ENCODE data around the gene SLC39A12. TPM values are rescaled to one million over a fixed set of nuclear protein-coding genes. Genes with fewer than 3 reads are reported as not detected.

The SLC39A12 gene
- total RNA-seq, 2 experiments from 2014 or later, result not detected

- H3K4me1 Mint-ChIP-seq, result no peaks in the 10 kb centered on the region
- ATAC-seq (no peak), DNase-seq (no peak)
- peaks cover 3% of the 10 kb centered on the region for H3K9me3 Mint-ChIP-seq (ENCODE audit: low read depth)
- H3K4me3 Mint-ChIP-seq, result no peak overlapping the region
- H3K27me3 Mint-ChIP-seq, result no peaks in the 10 kb centered on the region
- CTCF ChIA-PET, result no interaction called here
- no peak overlapping the region for H3K27ac Mint-ChIP-seq
- no peaks in the 10 kb centered on the region for H3K36me3 Mint-ChIP-seq
Observed at GRCh38 chr10:18044976-18045720, 93.4 kb downstream of the SLC39A12 start.

- no peaks in the 10 kb centered on the region for H3K27me3 Mint-ChIP-seq
- ATAC-seq (no peak), DNase-seq (no peak)
- no peak overlapping the region for H3K27ac Mint-ChIP-seq
- H3K4me3 Mint-ChIP-seq, result no peak overlapping the region
- H3K9me3 Mint-ChIP-seq (ENCODE audit: low read depth), result peaks cover 4% of the 10 kb centered on the region
- H3K36me3 Mint-ChIP-seq, result no peaks in the 10 kb centered on the region
- H3K4me1 Mint-ChIP-seq, result no peaks in the 10 kb centered on the region
- CTCF ChIA-PET, result no interaction called here
Observed at GRCh38 chr10:18056583-18056982, 104.9 kb downstream of the SLC39A12 start.

- Mint-ChIP-seq H3K4me3 (no peak overlapping the region), H3K36me3 (no peaks in the 10 kb centered on the region), H3K27me3 (no peaks in the 10 kb centered on the region), H3K9me3 (ENCODE audit: low read depth) (peaks cover 4% of the 10 kb centered on the region), H3K27ac (no peak overlapping the region), H3K4me1 (no peaks in the 10 kb centered on the region)
- DNase-seq, result no peak
- CTCF ChIA-PET, result no interaction called here
- no peak for ATAC-seq
Observed at GRCh38 chr10:18059826-18060559, 108.3 kb downstream of the SLC39A12 start.

GRCh38 chr10:18066947-18067346, 115.2 kb downstream of the SLC39A12 start:
- DNase-seq (no peak), ATAC-seq (no peak)
- peaks cover 2% of the 10 kb centered on the region for H3K9me3 Mint-ChIP-seq (ENCODE audit: low read depth)
- no peak overlapping the region for H3K4me3 Mint-ChIP-seq
- no peaks in the 10 kb centered on the region for H3K4me1 Mint-ChIP-seq
- CTCF ChIA-PET, result no interaction called here
- H3K27ac Mint-ChIP-seq, result no peak overlapping the region
- H3K36me3 Mint-ChIP-seq, result no peaks in the 10 kb centered on the region
- H3K27me3 Mint-ChIP-seq, result no peaks in the 10 kb centered on the region

GRCh38 chr10:18068401-18068800, 116.7 kb downstream of the SLC39A12 start:
- Mint-ChIP-seq H3K27ac (no peak overlapping the region), H3K4me3 (no peak overlapping the region), H3K36me3 (no peaks in the 10 kb centered on the region), H3K9me3 (ENCODE audit: low read depth) (peaks cover 2% of the 10 kb centered on the region), H3K27me3 (no peaks in the 10 kb centered on the region), H3K4me1 (no peaks in the 10 kb centered on the region)
- ATAC-seq, result no peak
- no peak for DNase-seq
- CTCF ChIA-PET, result no interaction called here

- Mint-ChIP-seq H3K9me3 (ENCODE audit: low read depth) (peaks cover 2% of the 10 kb centered on the region), H3K4me1 (no peaks in the 10 kb centered on the region), H3K27me3 (no peaks in the 10 kb centered on the region), H3K27ac (no peak overlapping the region), H3K4me3 (no peak overlapping the region), H3K36me3 (no peaks in the 10 kb centered on the region)
- ATAC-seq (no peak), DNase-seq (no peak)
- CTCF ChIA-PET, result no interaction called here
Observed at GRCh38 chr10:18071591-18071990, 119.9 kb downstream of the SLC39A12 start.

- Mint-ChIP-seq H3K36me3 (no peaks in the 10 kb centered on the region), H3K4me3 (no peak overlapping the region), H3K9me3 (ENCODE audit: low read depth) (peaks cover 2% of the 10 kb centered on the region), H3K27ac (no peak overlapping the region), H3K4me1 (no peaks in the 10 kb centered on the region), H3K27me3 (no peaks in the 10 kb centered on the region)
- CTCF ChIA-PET, result no interaction called here
- ATAC-seq, result no peak
- DNase-seq, result no peak
Observed at GRCh38 chr10:18073314-18073713, 121.6 kb downstream of the SLC39A12 start.

GRCh38 chr10:18075881-18076280, 124.2 kb downstream of the SLC39A12 start:
- CTCF ChIA-PET, result no interaction called here
- Mint-ChIP-seq H3K27ac (no peak overlapping the region), H3K9me3 (ENCODE audit: low read depth) (no peaks in the 10 kb centered on the region), H3K27me3 (no peaks in the 10 kb centered on the region), H3K36me3 (no peaks in the 10 kb centered on the region), H3K4me3 (no peak overlapping the region), H3K4me1 (no peaks in the 10 kb centered on the region)
- no peak for ATAC-seq
- DNase-seq, result no peak

- DNase-seq (no peak), ATAC-seq (no peak)
- no peak overlapping the region for H3K27ac Mint-ChIP-seq
- H3K4me3 Mint-ChIP-seq, result no peak overlapping the region
- no peaks in the 10 kb centered on the region for H3K4me1 Mint-ChIP-seq
- no peaks in the 10 kb centered on the region for H3K9me3 Mint-ChIP-seq (ENCODE audit: low read depth)
- CTCF ChIA-PET, result no interaction called here
- H3K27me3 Mint-ChIP-seq, result no peaks in the 10 kb centered on the region
- H3K36me3 Mint-ChIP-seq, result no peaks in the 10 kb centered on the region
Observed at GRCh38 chr10:18079665-18080295, 128.1 kb downstream of the SLC39A12 start.

- Mint-ChIP-seq H3K4me1 (no peaks in the 10 kb centered on the region), H3K27ac (no peak overlapping the region), H3K9me3 (ENCODE audit: low read depth) (peaks cover 4% of the 10 kb centered on the region), H3K27me3 (no peaks in the 10 kb centered on the region), H3K4me3 (no peak overlapping the region), H3K36me3 (no peaks in the 10 kb centered on the region)
- no peak for ATAC-seq
- DNase-seq, result no peak
- CTCF ChIA-PET, result no interaction called here
Observed at GRCh38 chr10:18082381-18082780, 130.7 kb downstream of the SLC39A12 start.

GRCh38 chr10:18085855-18086254, 134.1 kb downstream of the SLC39A12 start:
- peaks cover 4% of the 10 kb centered on the region for H3K9me3 Mint-ChIP-seq (ENCODE audit: low read depth)
- H3K4me1 Mint-ChIP-seq, result no peaks in the 10 kb centered on the region
- ATAC-seq (no peak), DNase-seq (no peak)
- H3K4me3 Mint-ChIP-seq, result no peak overlapping the region
- H3K36me3 Mint-ChIP-seq, result no peaks in the 10 kb centered on the region
- H3K27ac Mint-ChIP-seq, result no peak overlapping the region
- CTCF ChIA-PET, result no interaction called here
- H3K27me3 Mint-ChIP-seq, result no peaks in the 10 kb centered on the region

GRCh38 chr10:18086746-18087145, 135.0 kb downstream of the SLC39A12 start:
- CTCF ChIA-PET, result no interaction called here
- peaks cover 4% of the 10 kb centered on the region for H3K9me3 Mint-ChIP-seq (ENCODE audit: low read depth)
- DNase-seq (no peak), ATAC-seq (no peak)
- no peaks in the 10 kb centered on the region for H3K4me1 Mint-ChIP-seq
- no peaks in the 10 kb centered on the region for H3K36me3 Mint-ChIP-seq
- no peak overlapping the region for H3K4me3 Mint-ChIP-seq
- H3K27me3 Mint-ChIP-seq, result no peaks in the 10 kb centered on the region
- H3K27ac Mint-ChIP-seq, result no peak overlapping the region

- CTCF ChIA-PET, result no interaction called here
- Mint-ChIP-seq H3K27ac (no peak overlapping the region), H3K9me3 (ENCODE audit: low read depth) (peaks cover 4% of the 10 kb centered on the region)
Observed at GRCh38 chr10:18087355-18087754, 135.6 kb downstream of the SLC39A12 start.

More at GRCh38 chr10:18087355-18087754, 135.6 kb downstream of the SLC39A12 start:
- Mint-ChIP-seq H3K4me3 (no peak overlapping the region), H3K27me3 (no peaks in the 10 kb centered on the region), H3K4me1 (no peaks in the 10 kb centered on the region), H3K36me3 (no peaks in the 10 kb centered on the region)
- ATAC-seq (no peak), DNase-seq (no peak)
